GM23248 (cell line): ENCODE data around the gene PCSK5.

Experiments
- EZH2 ChIP-seq: fragments of 200-600 bp; sonication (generic); IDR thresholded peaks from 2 replicates; pipeline ENCODE4 v1.6.1; 2018; ENCODE audit warnings: antibody characterized with exemption, mild to moderate bottlenecking; ENCODE audit not compliant: insufficient read depth, poor library complexity, severe bottlenecking
- EZH2phosphoT487 ChIP-seq: fragments of 200-600 bp; sonication (generic); IDR thresholded peaks from 2 replicates; pipeline ENCODE4 v1.6.1; 2018; ENCODE audit warnings: antibody characterized with exemption, moderate library complexity, mild to moderate bottlenecking, low read depth; ENCODE audit not compliant: insufficient read depth

DNA sequence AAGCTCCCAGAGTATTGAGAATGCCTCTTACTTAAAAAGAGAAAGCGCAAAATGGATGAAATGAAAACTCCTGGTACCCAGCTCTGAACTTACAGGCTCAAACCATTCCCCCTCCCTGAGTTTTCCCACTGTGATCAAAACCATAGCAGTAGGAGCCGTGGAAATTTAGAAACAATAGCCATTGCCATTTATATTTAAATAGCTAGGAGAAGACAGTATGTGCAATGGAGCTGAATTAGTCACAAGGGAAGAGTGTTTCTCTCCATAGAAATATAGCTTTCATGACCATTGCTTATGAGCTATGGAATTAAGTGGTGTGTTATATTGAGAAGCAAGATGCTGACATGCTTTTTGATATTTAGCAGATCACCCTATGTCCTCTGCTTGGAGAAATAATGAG lies 84.6 kb downstream of the PCSK5 start:
- TF ChIP-seq EZH2 (no peak), EZH2phosphoT487 (no peak)
